Activated CD8-positive, alpha-beta T cell treated with anti-CD3 and anti-CD28 coated beads for 36 hours (primary cell): ENCODE measurements around the gene CELSR1. TPM values are rescaled to one million over a fixed set of nuclear protein-coding genes. Genes with fewer than 3 reads are reported as not detected.

Experiments used
- ATAC-seq: fragments of 200-7000 bp; cut with Tn5 transposase; one replicate; pipeline ENCODE4 v1.10.0; 2021; ENCODE audit warnings: mild to moderate bottlenecking, moderate library complexity
- CTCF ChIA-PET: fragments of 350-600 bp; sonication (Branson Sonifier 250); formaldehyde crosslinking; loops from one replicate; lab custom pipeline; 2021; ENCODE audit warnings: antibody characterized with exemption; lab: Charles Lee
- POLR2A ChIA-PET: fragments of 350-600 bp; sonication (Branson Sonifier 250); formaldehyde crosslinking; loops from one replicate; lab custom pipeline; 2021; ENCODE audit warnings: antibody characterized with exemption; lab: Charles Lee
- DNase-seq: peaks from one replicate; pipeline ENCODE4 v3.0.0-alpha.2; 2020
- H3K27ac Mint-ChIP-seq: one replicate; pipeline ENCODE4 v1.8.0; 2021; ENCODE audit warnings: mild to moderate bottlenecking, mixed read lengths
- H3K27me3 Mint-ChIP-seq: one replicate; pipeline ENCODE4 v1.8.0; 2021; ENCODE audit warnings: mixed read lengths
- H3K36me3 Mint-ChIP-seq: one replicate; pipeline ENCODE4 v1.8.0; 2021; ENCODE audit warnings: low read depth, mixed read lengths
- H3K4me1 Mint-ChIP-seq: one replicate; pipeline ENCODE4 v1.8.0; 2021; ENCODE audit warnings: low read depth, mixed read lengths
- H3K4me3 Mint-ChIP-seq: one replicate; pipeline ENCODE4 v1.8.0; 2021; ENCODE audit warnings: mild to moderate bottlenecking, moderate library complexity, mixed read lengths
- H3K9me3 Mint-ChIP-seq: one replicate; pipeline ENCODE4 v1.8.0; 2021; ENCODE audit warnings: mixed read lengths
- intact Hi-C: fragments of 100-400 bp; cut with micrococcal nuclease; formaldehyde crosslinking; loops from one replicate; pipeline ENCODE4 v1.10.0; 2022
- total RNA-seq, 2 experiments: library from RNA; stranded (reverse); gene quantifications; one replicate each; pipeline ENCODE4 v1.2.3, GENCODE V29; 2021
- TF ChIP-seq, protein P1 (sequence below): fragments of 200-600 bp; IDR thresholded peaks from one replicate; pipeline ENCODE4 v1.8.0; 2022; ENCODE audit warnings: antibody characterized with exemption, mild to moderate bottlenecking

CELSR1 gene
- total RNA-seq, 2 experiments from 2014 or later, result 0.25 to 0.36 TPM

DNA sequence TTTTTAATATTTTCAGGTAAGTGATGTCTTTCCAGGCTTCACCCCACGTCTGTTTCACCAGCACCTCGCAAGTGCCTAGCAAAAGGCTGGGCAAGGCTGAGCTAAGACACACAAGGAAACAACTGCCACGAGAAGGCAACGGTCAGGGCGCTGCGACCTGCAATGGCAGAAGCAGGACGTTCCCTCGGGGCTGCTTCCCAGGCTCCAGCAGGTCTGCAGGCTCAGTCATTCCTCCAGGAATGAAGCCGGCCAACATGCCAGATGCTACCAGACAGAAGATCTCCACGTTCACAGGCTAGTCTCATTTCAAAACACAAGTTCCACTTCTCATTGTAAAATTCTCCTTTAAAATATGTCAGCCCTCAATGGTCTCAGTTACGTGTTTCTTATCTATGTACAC, 45.5 kb downstream of the CELSR1 start:
- CTCF ChIA-PET, result no interaction called here
- H3K9me3 Mint-ChIP-seq, result no peaks in the 10 kb centered on the region
- ATAC-seq, result no peak
- no peak for DNase-seq
- no peaks in the 10 kb centered on the region for H3K4me1 Mint-ChIP-seq
- no peaks in the 10 kb centered on the region for H3K27me3 Mint-ChIP-seq
- intact Hi-C loops, result no loop called here
- POLR2A ChIA-PET, result no interaction called here
- H3K36me3 Mint-ChIP-seq, result no peaks in the 10 kb centered on the region
- TF ChIP-seq, protein P1, sequence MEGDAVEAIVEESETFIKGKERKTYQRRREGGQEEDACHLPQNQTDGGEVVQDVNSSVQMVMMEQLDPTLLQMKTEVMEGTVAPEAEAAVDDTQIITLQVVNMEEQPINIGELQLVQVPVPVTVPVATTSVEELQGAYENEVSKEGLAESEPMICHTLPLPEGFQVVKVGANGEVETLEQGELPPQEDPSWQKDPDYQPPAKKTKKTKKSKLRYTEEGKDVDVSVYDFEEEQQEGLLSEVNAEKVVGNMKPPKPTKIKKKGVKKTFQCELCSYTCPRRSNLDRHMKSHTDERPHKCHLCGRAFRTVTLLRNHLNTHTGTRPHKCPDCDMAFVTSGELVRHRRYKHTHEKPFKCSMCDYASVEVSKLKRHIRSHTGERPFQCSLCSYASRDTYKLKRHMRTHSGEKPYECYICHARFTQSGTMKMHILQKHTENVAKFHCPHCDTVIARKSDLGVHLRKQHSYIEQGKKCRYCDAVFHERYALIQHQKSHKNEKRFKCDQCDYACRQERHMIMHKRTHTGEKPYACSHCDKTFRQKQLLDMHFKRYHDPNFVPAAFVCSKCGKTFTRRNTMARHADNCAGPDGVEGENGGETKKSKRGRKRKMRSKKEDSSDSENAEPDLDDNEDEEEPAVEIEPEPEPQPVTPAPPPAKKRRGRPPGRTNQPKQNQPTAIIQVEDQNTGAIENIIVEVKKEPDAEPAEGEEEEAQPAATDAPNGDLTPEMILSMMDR, result no peak
- H3K27ac Mint-ChIP-seq, result no peak overlapping the region
- H3K4me3 Mint-ChIP-seq, result no peak overlapping the region

DNA sequence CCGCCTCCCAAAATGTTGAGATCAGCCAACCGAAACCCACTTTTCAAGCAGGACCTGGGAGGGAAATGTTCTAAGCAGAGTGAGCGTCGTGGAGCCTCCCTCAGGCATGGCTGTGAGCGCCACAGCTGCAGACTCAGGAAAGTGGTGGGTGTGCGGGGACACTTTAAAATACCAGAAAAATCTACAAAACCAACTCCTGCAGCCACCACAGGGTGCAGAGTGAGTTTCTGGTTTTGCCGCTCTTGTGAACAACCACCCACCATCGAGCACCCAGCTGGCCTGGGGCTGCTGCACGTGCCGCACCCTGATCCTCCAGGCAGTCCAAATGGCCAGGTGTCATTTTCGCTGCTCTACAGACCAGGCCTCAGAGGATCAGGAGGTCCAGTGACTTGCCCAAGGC, 46.9 kb downstream of the CELSR1 start:
- Mint-ChIP-seq H3K9me3 (no peaks in the 10 kb centered on the region), H3K4me3 (no peak overlapping the region), H3K4me1 (no peaks in the 10 kb centered on the region), H3K27ac (no peak overlapping the region), H3K27me3 (no peaks in the 10 kb centered on the region), H3K36me3 (no peaks in the 10 kb centered on the region)
- ChIA-PET POLR2A (no interaction called here), CTCF (no interaction called here)
- ATAC-seq, result no peak
- no peak for DNase-seq
- intact Hi-C loops, result no loop called here
- TF ChIP-seq, protein P1, result no peak

DNA sequence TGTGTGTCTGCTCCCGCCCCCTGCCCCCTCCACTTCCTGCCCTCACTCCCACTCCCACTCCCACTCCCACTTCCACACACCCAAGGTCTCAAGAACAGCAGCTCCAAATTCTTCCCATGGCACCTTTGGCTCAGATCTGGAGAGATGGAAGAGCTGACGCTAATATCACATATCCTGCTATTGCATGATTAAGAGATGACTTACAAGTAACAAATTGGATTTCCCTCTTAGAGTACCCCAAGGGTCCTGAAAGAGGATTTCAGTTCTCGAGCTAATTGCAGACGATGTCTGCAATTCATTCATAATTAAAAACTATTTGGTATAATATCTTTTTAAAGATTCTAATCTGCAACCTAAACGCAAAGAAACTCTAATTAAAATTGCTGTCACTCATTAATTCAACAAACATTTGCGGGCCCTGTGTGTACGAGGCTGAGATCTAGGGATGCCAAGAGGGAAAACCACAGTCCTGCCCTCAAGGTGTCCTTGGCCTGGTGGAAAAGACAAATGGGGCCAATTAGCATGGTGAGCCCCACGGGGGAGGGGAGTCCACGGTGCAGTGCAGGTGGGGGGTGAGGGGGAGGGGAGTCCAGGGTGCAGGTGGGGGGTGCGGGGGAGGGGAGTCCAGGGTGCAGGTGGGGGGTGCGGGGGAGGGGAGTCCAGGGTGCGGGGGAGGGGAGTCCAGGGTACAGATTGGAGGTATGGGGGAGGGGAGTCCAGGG, 50.3 kb downstream of the CELSR1 start:
- Mint-ChIP-seq H3K9me3 (peaks cover 3% of the 10 kb centered on the region), H3K27ac (no peak overlapping the region), H3K4me1 (peaks cover 4% of the 10 kb centered on the region), H3K36me3 (no peaks in the 10 kb centered on the region), H3K4me3 (no peak overlapping the region), H3K27me3 (peaks cover 3% of the 10 kb centered on the region)
- CTCF ChIA-PET, result no interaction called here
- intact Hi-C loops, result no loop called here
- POLR2A ChIA-PET, result no interaction called here
- TF ChIP-seq, protein P1, result no peak
- DNase-seq (no peak), ATAC-seq (no peak)

DNA sequence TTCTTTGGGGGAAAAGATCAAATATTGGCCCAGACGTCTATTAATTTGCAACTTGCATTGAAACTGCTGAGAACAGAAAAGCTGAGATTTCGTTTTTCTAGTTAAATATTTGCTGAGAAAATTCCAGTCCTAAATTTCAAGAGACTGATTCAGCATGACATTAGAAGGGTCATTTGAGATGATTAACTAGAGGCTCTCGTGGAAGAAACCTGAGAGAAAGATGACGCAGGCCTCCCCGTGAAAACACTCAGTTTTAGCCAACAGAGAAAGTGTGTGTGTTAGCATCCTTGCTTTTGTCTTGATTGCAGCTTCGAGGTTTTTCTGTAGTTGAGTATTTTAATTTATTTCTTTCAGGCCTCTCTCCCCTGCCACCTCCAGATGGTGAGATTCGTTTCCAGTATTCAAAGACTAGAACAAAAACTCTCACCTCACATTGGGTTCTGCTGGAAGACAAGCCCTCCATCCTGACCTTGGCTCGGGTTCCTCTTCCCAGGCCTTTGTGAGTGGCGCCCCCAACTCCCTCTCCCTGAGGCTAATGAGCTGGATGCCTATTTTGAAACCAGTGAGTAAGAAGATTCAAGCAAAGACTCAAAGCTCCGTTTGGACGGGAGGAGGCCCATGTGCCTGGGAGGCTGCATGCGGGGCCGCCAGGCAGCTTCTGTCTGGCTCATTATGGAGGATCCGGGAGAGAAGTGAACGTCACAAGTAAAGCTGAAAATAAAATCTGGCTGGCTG, 52.4 kb downstream of the CELSR1 start:
- H3K9me3 Mint-ChIP-seq, result peaks cover 3% of the 10 kb centered on the region
- CTCF ChIA-PET, result interaction anchor here (0.9 kb wide), 1 partner anchor 57 kb away, joined by 3 read pairs; no protein-coding TSS in a partner anchor

More for the DNA sequence above, 52.4 kb downstream of the CELSR1 start:
- TF ChIP-seq, protein P1, result no peak
- H3K27ac Mint-ChIP-seq, result no peak overlapping the region
- no peaks in the 10 kb centered on the region for H3K36me3 Mint-ChIP-seq
- POLR2A ChIA-PET, result no interaction called here
- DNase-seq (no peak), ATAC-seq (no peak)
- peaks cover 4% of the 10 kb centered on the region for H3K4me1 Mint-ChIP-seq
- intact Hi-C loops, result no loop called here
- peaks cover 3% of the 10 kb centered on the region for H3K27me3 Mint-ChIP-seq
- H3K4me3 Mint-ChIP-seq, result no peak overlapping the region
